MCF 10A (cell line): ENCODE data around the gene VAV3. TPM values are rescaled to one million over a fixed set of nuclear protein-coding genes. Genes with fewer than 3 reads are reported as not detected.

ENCODE experiments used
- BruUV-seq: library from RNA; stranded (reverse); fragments of 400-500 nt; replicated peaks from 2 replicates; lab custom pipeline; 2021; lab: Mats Ljungman, UMichigan
- CTCF ChIA-PET: fragments of 300-600 bp; sonication (Branson Sonifier 250); formaldehyde crosslinking; extraction: SDS; loops from one replicate; lab custom pipeline; 2021; ENCODE audit warnings: antibody characterized with exemption, inconsistent platforms; lab: Yijun Ruan, JAX
- POLR2A ChIA-PET: fragments of 300-600, 350-650 bp; sonication (Branson Sonifier 250); formaldehyde crosslinking; extraction: SDS; loops from one replicate; lab custom pipeline; 2020; ENCODE audit warnings: antibody characterized with exemption, inconsistent platforms; lab: Yijun Ruan, JAX
- DNase-seq: peaks from one replicate; pipeline ENCODE4 v3.0.0-alpha.2; 2018; ENCODE audit not compliant: unreplicated experiment
- H3K27ac Mint-ChIP-seq: one replicate; pipeline ENCODE4 v1.8.0; 2022; ENCODE audit warnings: mild to moderate bottlenecking, low read depth, mixed read lengths; ENCODE audit not compliant: unreplicated experiment
- H3K27me3 Mint-ChIP-seq: one replicate; pipeline ENCODE4 v1.8.0; 2022; ENCODE audit warnings: mixed read lengths; ENCODE audit not compliant: insufficient read depth, unreplicated experiment
- H3K36me3 Mint-ChIP-seq: one replicate; pipeline ENCODE4 v1.8.0; 2022; ENCODE audit warnings: mild to moderate bottlenecking, moderate library complexity, mixed read lengths; ENCODE audit not compliant: insufficient read depth, unreplicated experiment
- H3K4me1 Mint-ChIP-seq: one replicate; pipeline ENCODE4 v1.8.0; 2022; ENCODE audit warnings: mixed read lengths; ENCODE audit not compliant: insufficient read depth, unreplicated experiment
- H3K4me3 Mint-ChIP-seq: one replicate; pipeline ENCODE4 v1.8.0; 2022; ENCODE audit warnings: mild to moderate bottlenecking, moderate library complexity, mixed read lengths; ENCODE audit not compliant: unreplicated experiment
- H3K9me3 Mint-ChIP-seq: one replicate; pipeline ENCODE4 v1.8.0; 2022; ENCODE audit warnings: mixed read lengths; ENCODE audit not compliant: unreplicated experiment
- intact Hi-C: fragments of 100-400 bp; cut with micrococcal nuclease; formaldehyde crosslinking; loops from 2 replicates; pipeline ENCODE4 v1.14.1; 2022
- total RNA-seq: library from RNA; stranded (reverse); gene quantifications from 2 replicates; pipeline ENCODE4 v1.2.3, GENCODE V29; 2022
- TF ChIP-seq, protein P1 (sequence below): fragments of 200-600 bp; IDR thresholded peaks from one replicate; pipeline ENCODE4 v1.8.0; 2022; ENCODE audit warnings: antibody characterized with exemption, mild to moderate bottlenecking; ENCODE audit not compliant: unreplicated experiment

The VAV3 gene
- total RNA-seq, 1 experiment from 2014 or later: 2.0 TPM

DNA sequence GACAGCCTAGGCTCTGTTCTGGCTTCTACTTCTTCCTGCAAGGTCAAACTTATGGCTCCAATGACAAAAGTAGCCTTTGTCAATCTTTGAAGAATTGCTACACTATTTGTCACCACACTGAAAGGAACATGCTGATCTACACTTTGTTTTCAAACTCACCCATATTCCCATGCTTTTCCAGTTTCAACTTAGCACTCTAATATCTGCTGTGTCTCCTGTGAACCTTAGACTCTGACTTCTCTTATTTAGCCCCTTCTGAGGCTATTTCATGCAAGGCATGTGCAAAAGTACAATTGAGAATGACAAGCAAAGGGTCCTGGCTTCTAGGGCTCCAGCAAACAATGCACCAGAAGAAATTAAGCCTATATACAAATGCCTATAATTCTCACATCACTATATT lies 374.9 kb downstream of the VAV3 start:
- Mint-ChIP-seq H3K4me3 (no peak overlapping the region), H3K36me3 (peaks cover 18% of the 10 kb centered on the region), H3K9me3 (no peaks in the 10 kb centered on the region), H3K27ac (no peak overlapping the region), H3K27me3 (no peaks in the 10 kb centered on the region), H3K4me1 (peaks cover 15% of the 10 kb centered on the region)
- DNase-seq: no peak
- BruUV-seq: no TSS peak
- ChIA-PET POLR2A (no interaction called here), CTCF (no interaction called here)
- intact Hi-C loops: no loop called here
- TF ChIP-seq, protein P1, sequence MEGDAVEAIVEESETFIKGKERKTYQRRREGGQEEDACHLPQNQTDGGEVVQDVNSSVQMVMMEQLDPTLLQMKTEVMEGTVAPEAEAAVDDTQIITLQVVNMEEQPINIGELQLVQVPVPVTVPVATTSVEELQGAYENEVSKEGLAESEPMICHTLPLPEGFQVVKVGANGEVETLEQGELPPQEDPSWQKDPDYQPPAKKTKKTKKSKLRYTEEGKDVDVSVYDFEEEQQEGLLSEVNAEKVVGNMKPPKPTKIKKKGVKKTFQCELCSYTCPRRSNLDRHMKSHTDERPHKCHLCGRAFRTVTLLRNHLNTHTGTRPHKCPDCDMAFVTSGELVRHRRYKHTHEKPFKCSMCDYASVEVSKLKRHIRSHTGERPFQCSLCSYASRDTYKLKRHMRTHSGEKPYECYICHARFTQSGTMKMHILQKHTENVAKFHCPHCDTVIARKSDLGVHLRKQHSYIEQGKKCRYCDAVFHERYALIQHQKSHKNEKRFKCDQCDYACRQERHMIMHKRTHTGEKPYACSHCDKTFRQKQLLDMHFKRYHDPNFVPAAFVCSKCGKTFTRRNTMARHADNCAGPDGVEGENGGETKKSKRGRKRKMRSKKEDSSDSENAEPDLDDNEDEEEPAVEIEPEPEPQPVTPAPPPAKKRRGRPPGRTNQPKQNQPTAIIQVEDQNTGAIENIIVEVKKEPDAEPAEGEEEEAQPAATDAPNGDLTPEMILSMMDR: no peak

DNA sequence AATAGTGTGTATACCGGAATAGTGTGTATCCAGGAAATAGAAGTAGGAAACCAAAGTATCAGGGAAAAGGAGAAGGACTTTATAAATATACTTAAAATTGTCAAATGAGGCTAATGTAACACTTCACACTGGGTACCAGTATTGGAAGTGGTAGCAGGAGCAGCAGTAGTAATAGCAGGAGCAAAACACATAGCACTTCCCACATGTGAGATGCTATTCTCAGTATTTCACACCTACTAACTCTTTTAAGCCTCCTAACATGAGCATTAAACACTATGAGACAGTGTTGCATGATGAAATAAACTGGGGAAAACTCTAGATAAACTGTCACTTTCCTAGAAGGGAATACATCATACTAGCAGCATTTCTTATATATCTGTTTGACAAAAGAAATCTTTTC lies 376.7 kb downstream of the VAV3 start:
- no peaks in the 10 kb centered on the region for H3K4me1 Mint-ChIP-seq
- no peak overlapping the region for H3K27ac Mint-ChIP-seq
- CTCF ChIA-PET: no interaction called here
- H3K4me3 Mint-ChIP-seq: no peak overlapping the region
- peaks cover 18% of the 10 kb centered on the region for H3K36me3 Mint-ChIP-seq
- DNase-seq: no peak
- H3K9me3 Mint-ChIP-seq: no peaks in the 10 kb centered on the region
- intact Hi-C loops: no loop called here
- no TSS peak for BruUV-seq
- no peaks in the 10 kb centered on the region for H3K27me3 Mint-ChIP-seq
- TF ChIP-seq, protein P1: no peak
- POLR2A ChIA-PET: no interaction called here

DNA sequence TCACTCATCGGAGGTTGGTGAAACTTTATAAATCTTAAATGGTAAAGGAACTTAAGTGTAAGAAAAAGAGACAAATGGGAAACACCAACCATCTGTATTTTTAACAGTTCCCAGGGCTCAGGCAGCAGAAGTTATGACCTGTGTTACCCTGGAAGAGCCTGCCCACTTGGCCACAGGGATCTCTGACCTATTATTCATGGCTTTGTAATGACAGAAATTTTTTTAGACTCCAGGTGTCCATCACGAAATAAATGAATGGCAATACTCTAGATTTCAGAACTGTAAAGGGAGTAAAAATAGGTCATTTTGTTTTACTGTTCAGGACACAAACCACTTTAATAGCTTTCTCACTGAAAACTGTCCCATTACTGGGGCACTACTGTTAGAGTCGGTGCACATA lies 389.8 kb downstream of the VAV3 start:
- DNase-seq: no peak
- CTCF ChIA-PET: no interaction called here
- Mint-ChIP-seq H3K27me3 (no peaks in the 10 kb centered on the region), H3K27ac (no peak overlapping the region), H3K9me3 (no peaks in the 10 kb centered on the region), H3K4me1 (peaks cover 35% of the 10 kb centered on the region), H3K36me3 (peaks cover 31% of the 10 kb centered on the region), H3K4me3 (no peak overlapping the region)
- POLR2A ChIA-PET: interaction anchor here (3.7 to 3.8 kb wide), 2 partner anchors 38 to 44 kb away, joined by 39 to 45 read pairs; no protein-coding TSS in a partner anchor
- intact Hi-C loops: no loop called here
- TF ChIP-seq, protein P1: no peak
- BruUV-seq: no TSS peak

DNA sequence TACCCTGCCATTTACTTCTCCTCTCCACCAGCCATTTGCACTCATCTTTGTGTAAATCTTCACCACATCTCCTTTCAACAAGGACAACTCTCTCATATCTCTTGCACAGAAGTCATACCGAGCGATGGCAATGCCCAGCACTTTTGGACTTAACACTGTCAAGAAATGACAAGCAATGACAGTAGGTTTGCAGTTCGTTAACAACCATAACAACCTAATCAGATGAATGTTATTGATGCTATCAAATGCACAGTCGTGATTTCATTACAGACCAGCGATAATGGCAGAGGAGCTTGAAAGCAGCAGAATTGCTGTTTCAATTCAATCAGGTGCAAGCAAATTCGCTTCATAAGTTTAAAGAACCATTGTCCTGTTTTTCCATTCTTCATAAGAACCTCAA lies 390.9 kb downstream of the VAV3 start:
- no peak for DNase-seq
- peaks cover 26% of the 10 kb centered on the region for H3K4me1 Mint-ChIP-seq
- no peaks in the 10 kb centered on the region for H3K9me3 Mint-ChIP-seq
- H3K27ac Mint-ChIP-seq: no peak overlapping the region
- H3K27me3 Mint-ChIP-seq: no peaks in the 10 kb centered on the region
- POLR2A ChIA-PET: interaction anchor here (0.6 to 3.8 kb wide), 4 partner anchors 26 to 115 kb away, joined by 3 to 45 read pairs (median 26); no protein-coding TSS in a partner anchor
- TF ChIP-seq, protein P1: no peak
- intact Hi-C loops: no loop called here
- BruUV-seq: no TSS peak
- CTCF ChIA-PET: interaction anchor here (1.0 to 2.0 kb wide), 4 partner anchors 45 to 178 kb away, joined by 3 to 10 read pairs (median 3); no protein-coding TSS in a partner anchor
- no peak overlapping the region for H3K4me3 Mint-ChIP-seq
- peaks cover 33% of the 10 kb centered on the region for H3K36me3 Mint-ChIP-seq
